Brain microvascular endothelial cell (primary cell): ENCODE data around the gene TSSK2.

Experiments used
- DNase-seq: peaks from one replicate; pipeline ENCODE4 v3.0.0-alpha.2; 2020
- H3K27ac ChIP-seq: fragments of 250-450 bp; sonication (Bioruptor Pico); 2 replicates; pipeline ENCODE4 v1.5.1; 2020; ENCODE audit warnings: mild to moderate bottlenecking, moderate library complexity
- H3K27me3 ChIP-seq: fragments of 250-450 bp; sonication (Bioruptor Pico); replicated peaks from 2 replicates; pipeline ENCODE4 v1.5.1; 2020; ENCODE audit warnings: mild to moderate bottlenecking
- H3K36me3 ChIP-seq: fragments of 250-450 bp; sonication (Bioruptor Pico); replicated peaks from 2 replicates; pipeline ENCODE4 v1.5.1; 2020; ENCODE audit warnings: mild to moderate bottlenecking
- H3K4me3 ChIP-seq: 2 replicates; pipeline ENCODE4 v1.5.1; 2011; ENCODE audit warnings: low read depth, mild to moderate bottlenecking, control low read depth, low read length, moderate library complexity
- in situ Hi-C: cut with HindIII; loops from 2 replicates; pipeline ENCODE4 v1.10.0; 2017; ENCODE audit warnings: low sequenced_read_pairs, low pct_ligation_motif_present
- TF ChIP-seq, protein P1 (sequence below): IDR thresholded peaks from 2 replicates; pipeline ENCODE4 v1.5.1; 2011; ENCODE audit warnings: low read depth, mild to moderate bottlenecking, moderate library complexity, low read length, control low read depth, inconsistent platforms; ENCODE audit errors: missing control alignments

TSSK2 gene

DNA sequence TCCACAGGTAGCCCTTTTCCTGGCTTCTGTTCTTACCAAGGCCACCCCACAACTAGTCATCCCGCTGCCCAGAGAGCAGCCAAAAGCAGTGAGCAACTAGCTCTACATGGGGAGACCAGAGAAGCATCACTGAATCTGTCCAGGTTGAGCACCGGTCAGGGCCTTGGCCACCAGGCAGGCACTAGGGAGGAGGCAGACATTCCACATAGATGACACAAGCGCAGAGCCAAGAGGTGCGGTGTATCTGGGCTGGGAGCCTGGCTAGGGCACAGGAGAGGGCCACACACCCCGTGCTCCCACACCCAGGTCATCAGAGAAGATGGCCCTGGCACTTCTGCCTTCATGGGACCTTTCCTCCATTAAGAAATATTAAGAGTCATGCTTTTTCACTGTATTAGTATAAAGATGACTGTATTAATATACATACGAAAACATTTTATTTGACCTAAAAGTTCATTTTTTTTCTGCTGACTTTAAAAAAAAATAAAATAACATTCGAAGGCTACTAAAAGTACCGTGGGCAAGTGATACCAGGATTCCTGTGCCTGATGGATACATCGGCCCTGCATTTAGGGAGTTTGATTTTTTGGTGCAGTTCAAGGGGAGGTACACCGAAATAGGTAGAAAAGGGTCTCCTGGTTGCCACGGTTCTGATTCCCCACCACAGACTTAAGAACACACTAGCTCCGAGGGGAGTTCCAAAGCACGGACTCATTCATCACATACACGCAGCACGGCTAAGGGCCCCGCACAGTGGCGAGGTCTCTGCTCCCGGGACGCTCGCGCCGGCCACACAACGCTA, 10.1 kb upstream of the TSSK2 start:
- TF ChIP-seq, protein P1, sequence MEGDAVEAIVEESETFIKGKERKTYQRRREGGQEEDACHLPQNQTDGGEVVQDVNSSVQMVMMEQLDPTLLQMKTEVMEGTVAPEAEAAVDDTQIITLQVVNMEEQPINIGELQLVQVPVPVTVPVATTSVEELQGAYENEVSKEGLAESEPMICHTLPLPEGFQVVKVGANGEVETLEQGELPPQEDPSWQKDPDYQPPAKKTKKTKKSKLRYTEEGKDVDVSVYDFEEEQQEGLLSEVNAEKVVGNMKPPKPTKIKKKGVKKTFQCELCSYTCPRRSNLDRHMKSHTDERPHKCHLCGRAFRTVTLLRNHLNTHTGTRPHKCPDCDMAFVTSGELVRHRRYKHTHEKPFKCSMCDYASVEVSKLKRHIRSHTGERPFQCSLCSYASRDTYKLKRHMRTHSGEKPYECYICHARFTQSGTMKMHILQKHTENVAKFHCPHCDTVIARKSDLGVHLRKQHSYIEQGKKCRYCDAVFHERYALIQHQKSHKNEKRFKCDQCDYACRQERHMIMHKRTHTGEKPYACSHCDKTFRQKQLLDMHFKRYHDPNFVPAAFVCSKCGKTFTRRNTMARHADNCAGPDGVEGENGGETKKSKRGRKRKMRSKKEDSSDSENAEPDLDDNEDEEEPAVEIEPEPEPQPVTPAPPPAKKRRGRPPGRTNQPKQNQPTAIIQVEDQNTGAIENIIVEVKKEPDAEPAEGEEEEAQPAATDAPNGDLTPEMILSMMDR: no peak
- H3K27ac ChIP-seq: peak overlapping the region; percentile 56
- DNase-seq: peak; percentile 28
- in situ Hi-C loops: no loop called here
- no peaks in the 10 kb centered on the region for H3K27me3 ChIP-seq
- peak overlapping the region; percentile 83 for H3K4me3 ChIP-seq
- peaks cover 2% of the 10 kb centered on the region for H3K36me3 ChIP-seq

- H3K36me3 ChIP-seq: peaks cover 2% of the 10 kb centered on the region
- H3K27me3 ChIP-seq: no peaks in the 10 kb centered on the region
- in situ Hi-C loops: no loop called here
- DNase-seq: peak; percentile 19
- TF ChIP-seq, protein P1: no peak
- H3K27ac ChIP-seq: peak overlapping the region; percentile 56
- H3K4me3 ChIP-seq: peak overlapping the region; percentile 83
These were observed 9.4 kb upstream of the TSSK2 start for GRCh38 chr22:19121631-19122142.

DNA sequence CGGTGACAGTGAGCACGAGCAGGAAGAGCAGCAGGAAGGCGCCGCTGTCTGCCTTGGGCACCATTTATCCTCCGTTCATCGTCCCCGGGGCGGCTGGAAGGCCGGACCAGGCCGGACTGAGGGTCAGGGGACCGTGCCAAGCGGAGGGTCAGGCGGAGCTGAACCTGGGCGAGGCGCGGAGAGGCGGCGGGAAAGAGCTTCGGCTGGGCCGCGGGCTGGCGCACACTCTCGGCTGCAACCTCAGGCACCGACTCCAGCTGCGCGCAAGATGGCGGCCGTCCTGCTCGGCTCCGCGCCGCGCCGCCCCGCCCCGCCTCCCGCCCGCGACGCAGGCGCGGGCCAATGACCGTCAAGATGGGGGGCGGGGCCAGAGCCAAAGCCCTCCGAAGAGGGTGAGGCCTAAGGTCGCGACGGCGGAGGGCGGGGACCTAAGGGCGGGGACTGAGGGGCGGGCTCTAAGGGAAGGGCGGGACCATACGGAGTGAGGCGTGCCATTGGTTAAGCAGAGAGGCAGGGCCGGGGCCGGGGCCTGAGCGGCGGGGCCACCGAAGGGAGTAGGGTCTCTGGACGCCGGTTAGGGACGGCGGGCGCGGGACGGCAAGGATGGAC, 8.9 kb upstream of the TSSK2 start, which contains the start of gene DGCR2:
DGCR2 (minus strand) TSS at position 270 of the 609 bp plus-strand sequence; CDS start at position 64, 206 bp downstream.
- peaks cover 2% of the 10 kb centered on the region for H3K36me3 ChIP-seq
- H3K4me3 ChIP-seq: peak within 1 kb of the TSS; percentile 83
- peak; percentile 90 for DNase-seq
- peak within 1 kb of the TSS; percentile 56 for H3K27ac ChIP-seq
- in situ Hi-C loops: no loop called here
- TF ChIP-seq, protein P1: no peak
- no peaks in the 10 kb centered on the region for H3K27me3 ChIP-seq

DNA sequence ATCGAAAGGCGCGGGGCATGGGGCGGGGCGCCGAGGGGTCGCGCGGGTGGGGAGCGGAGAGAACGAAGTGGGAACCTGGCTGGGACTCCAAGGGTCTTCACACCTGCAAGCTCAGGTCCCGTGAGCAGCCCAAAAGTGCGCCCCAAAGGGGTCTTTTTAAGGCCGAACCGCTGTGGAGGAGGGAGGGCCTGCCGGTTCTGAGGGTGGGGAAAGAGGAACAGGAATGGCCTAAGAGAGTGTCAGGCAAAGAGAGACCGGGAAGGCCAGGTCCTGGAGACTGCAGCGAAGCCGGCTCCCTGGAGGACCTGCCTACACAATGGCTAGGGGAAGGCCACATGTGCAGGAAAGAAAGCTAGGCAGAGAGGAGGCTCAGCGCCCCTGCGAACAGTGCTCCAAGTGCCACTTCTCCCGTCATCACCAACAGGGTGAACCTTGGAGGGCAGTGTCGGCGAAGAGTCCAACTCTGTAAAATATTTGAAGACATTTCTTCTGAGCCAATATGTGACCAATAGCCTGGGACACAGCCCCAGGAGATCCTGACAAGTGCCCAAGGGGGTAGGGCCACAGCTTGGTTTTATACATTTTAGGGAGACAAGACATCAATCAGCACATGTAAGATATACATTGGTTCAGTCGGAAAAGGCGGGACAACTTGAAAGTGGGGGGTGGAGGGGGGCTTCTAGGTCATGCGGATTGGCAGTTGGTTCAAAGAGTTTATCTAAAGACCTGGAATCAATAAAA, 8.2 kb upstream of the TSSK2 start:
- H3K27me3 ChIP-seq: no peaks in the 10 kb centered on the region
- DNase-seq: no peak
- TF ChIP-seq, protein P1: no peak
- in situ Hi-C loops: no loop called here
- no peak overlapping the region for H3K27ac ChIP-seq
- peaks cover 2% of the 10 kb centered on the region for H3K36me3 ChIP-seq
- peak overlapping the region; percentile 56 for H3K4me3 ChIP-seq

GRCh38 chr22:19123936-19124335, 7.2 kb upstream of the TSSK2 start:
- DNase-seq: no peak
- Histone ChIP-seq H3K27ac (no peak overlapping the region), H3K27me3 (no peaks in the 10 kb centered on the region), H3K36me3 (no peaks in the 10 kb centered on the region), H3K4me3 (no peak overlapping the region)
- TF ChIP-seq, protein P1: no peak
- in situ Hi-C loops: no loop called here
